Measurements from ENCODE around the gene RALB.

RALB gene

GRCh38 chr2:120279708-120280107 is 27.1 kb downstream of the RALB start:
- TF ChIP-seq NFIC (IDR thresholded peaks at IDR 0.05) = no peak
- TF ChIP-seq ZBTB7A (IDR thresholded peaks at IDR 0.05; ENCODE audit: low read depth) = no peak
- TF ChIP-seq CEBPB (IDR thresholded peaks at IDR 0.05) = no peak
- no peak for TF ChIP-seq EGR1 (IDR thresholded peaks at IDR 0.05)
- no peak for TF ChIP-seq RAD21 (IDR thresholded peaks at IDR 0.05; ENCODE audit: low read depth)
- no peak for TF ChIP-seq YY1 (IDR thresholded peaks at IDR 0.05; ENCODE audit: low read depth)
- TF ChIP-seq MAX (IDR thresholded peaks at IDR 0.05) = no peak
- TF ChIP-seq REST (IDR thresholded peaks at IDR 0.05; ENCODE audit: low read depth) = no peak
- TF ChIP-seq TAF1 (IDR thresholded peaks at IDR 0.05; ENCODE audit: low read depth) = no peak
- TF ChIP-seq CREB1 (IDR thresholded peaks at IDR 0.05; ENCODE audit: low read depth) = no peak
- TF ChIP-seq EP300 (IDR thresholded peaks at IDR 0.05; ENCODE audit: borderline replicate concordance) = no peak
- no peak for TF ChIP-seq TCF12 (IDR thresholded peaks at IDR 0.05; ENCODE audit: low read depth)
- no peak for TF ChIP-seq USF1 (IDR thresholded peaks at IDR 0.05)
- TF ChIP-seq FOXM1 (IDR thresholded peaks at IDR 0.05; ENCODE audit: borderline replicate concordance, low read depth) = no peak
- no peak for TF ChIP-seq TEAD4 (IDR thresholded peaks at IDR 0.05)

GRCh38 chr2:120283649-120284048 is 31.0 kb downstream of the RALB start:
- TF ChIP-seq MAX (IDR thresholded peaks at IDR 0.05) (no peak), CREB1 (IDR thresholded peaks at IDR 0.05; ENCODE audit: low read depth) (no peak), TEAD4 (IDR thresholded peaks at IDR 0.05) (no peak)

- TF ChIP-seq CEBPB (IDR thresholded peaks at IDR 0.05) (no peak), NFIC (IDR thresholded peaks at IDR 0.05) (no peak), RAD21 (IDR thresholded peaks at IDR 0.05; ENCODE audit: low read depth) (no peak), CREB1 (IDR thresholded peaks at IDR 0.05; ENCODE audit: low read depth) (no peak), TCF12 (IDR thresholded peaks at IDR 0.05; ENCODE audit: low read depth) (no peak), TAF1 (IDR thresholded peaks at IDR 0.05; ENCODE audit: low read depth) (no peak), TEAD4 (IDR thresholded peaks at IDR 0.05) (no peak), EP300 (IDR thresholded peaks at IDR 0.05; ENCODE audit: borderline replicate concordance) (no peak), REST (IDR thresholded peaks at IDR 0.05; ENCODE audit: low read depth) (no peak), EGR1 (IDR thresholded peaks at IDR 0.05) (no peak), ZBTB7A (IDR thresholded peaks at IDR 0.05; ENCODE audit: low read depth) (no peak), USF1 (IDR thresholded peaks at IDR 0.05) (no peak), MAX (IDR thresholded peaks at IDR 0.05) (no peak), FOXM1 (IDR thresholded peaks at IDR 0.05; ENCODE audit: borderline replicate concordance, low read depth) (no peak), YY1 (IDR thresholded peaks at IDR 0.05; ENCODE audit: low read depth) (no peak)
Observed at GRCh38 chr2:120285056-120285455, 32.4 kb downstream of the RALB start.

- TF ChIP-seq USF1 (IDR thresholded peaks at IDR 0.05) = no peak
- no peak for TF ChIP-seq YY1 (IDR thresholded peaks at IDR 0.05; ENCODE audit: low read depth)
- no peak for TF ChIP-seq ZBTB7A (IDR thresholded peaks at IDR 0.05; ENCODE audit: low read depth)
- no peak for TF ChIP-seq CEBPB (IDR thresholded peaks at IDR 0.05)
- TF ChIP-seq MAX (IDR thresholded peaks at IDR 0.05) = no peak
- TF ChIP-seq RAD21 (IDR thresholded peaks at IDR 0.05; ENCODE audit: low read depth) = no peak
- TF ChIP-seq FOXM1 (IDR thresholded peaks at IDR 0.05; ENCODE audit: borderline replicate concordance, low read depth) = no peak
- no peak for TF ChIP-seq REST (IDR thresholded peaks at IDR 0.05; ENCODE audit: low read depth)
- no peak for TF ChIP-seq EP300 (IDR thresholded peaks at IDR 0.05; ENCODE audit: borderline replicate concordance)
- no peak for TF ChIP-seq TCF12 (IDR thresholded peaks at IDR 0.05; ENCODE audit: low read depth)
- TF ChIP-seq TAF1 (IDR thresholded peaks at IDR 0.05; ENCODE audit: low read depth) = no peak
- TF ChIP-seq EGR1 (IDR thresholded peaks at IDR 0.05) = no peak
- TF ChIP-seq CREB1 (IDR thresholded peaks at IDR 0.05; ENCODE audit: low read depth) = no peak
- no peak for TF ChIP-seq NFIC (IDR thresholded peaks at IDR 0.05)
- no peak for TF ChIP-seq TEAD4 (IDR thresholded peaks at IDR 0.05)
Observed at GRCh38 chr2:120287183-120288015, 34.7 kb downstream of the RALB start.
